HG03439 (cell line): ENCODE data around the gene PRRC2A.
"Not testable (repeated sequence)": the region's sequence is repeated elsewhere in the genome, so short reads cannot be mapped to it uniquely, and the experiment has no call there.

Experiments
- ATAC-seq: cut with Tn5 transposase; IDR thresholded peaks from one replicate; pipeline ENCODE4 v1.9.1; 2021; ENCODE audit warnings: mild to moderate bottlenecking, moderate library complexity; ENCODE audit not compliant: unreplicated experiment

The PRRC2A gene

DNA sequence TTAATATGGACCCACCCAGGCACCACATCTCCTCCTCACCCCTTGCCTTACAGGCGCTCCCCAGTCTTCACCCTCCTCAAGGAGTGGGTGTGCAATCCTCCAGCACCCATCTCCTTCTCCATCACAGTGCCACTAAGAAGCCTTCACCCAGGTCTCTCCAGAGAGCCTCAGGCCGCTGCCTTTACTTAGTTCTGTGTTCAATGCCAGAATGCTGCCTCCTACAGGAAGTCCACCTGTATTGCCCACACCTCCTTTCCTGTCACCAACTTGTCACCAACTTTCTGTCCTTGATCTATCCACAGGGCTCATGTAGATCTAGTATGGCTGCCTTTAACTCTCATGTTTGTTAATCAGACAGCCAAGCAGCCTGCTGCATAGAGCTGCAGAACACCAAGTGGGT is 35.0 kb upstream of the PRRC2A start:
- ATAC-seq, result no peak

GRCh38 chr6:31586008-31586407 is 34.5 kb upstream of the PRRC2A start, which contains the start of gene LST1:
Gene LST1, plus strand, starts transcription at chr6:31586277. Its CDS starts 1,023 bp downstream, at chr6:31587300.
- ATAC-seq, result no peak

GRCh38 chr6:31586599-31587281 is 33.8 kb upstream of the PRRC2A start:
- no peak for ATAC-seq

DNA sequence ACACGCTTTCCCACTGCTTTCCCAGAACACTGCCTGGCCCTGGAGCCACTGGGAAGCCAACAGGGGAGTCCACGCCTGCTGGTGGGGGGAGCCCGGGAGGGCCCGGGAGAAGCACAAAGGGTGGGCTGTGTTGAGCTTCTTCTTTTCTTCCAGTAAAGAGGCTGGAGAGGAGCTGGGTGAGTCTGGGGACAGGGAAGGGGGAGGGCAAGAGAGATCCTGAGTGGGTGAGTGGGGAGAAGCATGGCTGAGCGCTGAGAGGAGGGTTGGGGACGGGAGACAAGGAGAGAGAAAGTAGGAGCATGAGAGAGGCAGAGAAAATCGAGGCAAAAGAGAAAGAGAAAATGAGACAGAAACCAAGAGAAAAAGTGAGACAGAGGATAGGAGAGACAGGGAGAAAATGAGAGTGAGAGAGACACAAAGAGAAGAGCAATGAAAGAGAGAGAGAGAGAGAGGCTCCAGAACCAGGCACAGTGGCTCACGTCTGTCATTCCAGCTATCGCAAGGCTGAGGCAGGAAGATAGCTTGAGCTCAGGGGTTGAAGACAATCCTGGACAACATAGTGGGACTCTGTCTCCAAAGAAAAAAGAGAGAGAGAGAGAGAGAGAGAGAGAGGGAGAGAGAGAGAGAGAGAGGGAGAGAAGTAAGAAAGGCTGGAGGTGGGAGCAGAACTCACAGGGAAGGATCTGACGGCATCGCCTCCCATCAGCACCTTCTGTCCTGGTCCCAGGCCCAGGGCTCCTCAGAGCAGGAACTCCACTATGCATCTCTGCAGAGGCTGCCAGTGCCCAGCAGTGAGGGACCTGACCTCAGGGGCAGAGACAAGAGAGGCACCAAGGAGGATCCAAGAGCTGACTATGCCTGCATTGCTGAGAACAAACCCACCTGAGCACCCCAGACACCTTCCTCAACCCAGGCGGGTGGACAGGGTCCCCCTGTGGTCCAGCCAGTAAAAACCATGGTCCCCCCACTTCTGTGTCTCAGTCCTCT is 32.4 kb upstream of the PRRC2A start:
- no peak for ATAC-seq

DNA sequence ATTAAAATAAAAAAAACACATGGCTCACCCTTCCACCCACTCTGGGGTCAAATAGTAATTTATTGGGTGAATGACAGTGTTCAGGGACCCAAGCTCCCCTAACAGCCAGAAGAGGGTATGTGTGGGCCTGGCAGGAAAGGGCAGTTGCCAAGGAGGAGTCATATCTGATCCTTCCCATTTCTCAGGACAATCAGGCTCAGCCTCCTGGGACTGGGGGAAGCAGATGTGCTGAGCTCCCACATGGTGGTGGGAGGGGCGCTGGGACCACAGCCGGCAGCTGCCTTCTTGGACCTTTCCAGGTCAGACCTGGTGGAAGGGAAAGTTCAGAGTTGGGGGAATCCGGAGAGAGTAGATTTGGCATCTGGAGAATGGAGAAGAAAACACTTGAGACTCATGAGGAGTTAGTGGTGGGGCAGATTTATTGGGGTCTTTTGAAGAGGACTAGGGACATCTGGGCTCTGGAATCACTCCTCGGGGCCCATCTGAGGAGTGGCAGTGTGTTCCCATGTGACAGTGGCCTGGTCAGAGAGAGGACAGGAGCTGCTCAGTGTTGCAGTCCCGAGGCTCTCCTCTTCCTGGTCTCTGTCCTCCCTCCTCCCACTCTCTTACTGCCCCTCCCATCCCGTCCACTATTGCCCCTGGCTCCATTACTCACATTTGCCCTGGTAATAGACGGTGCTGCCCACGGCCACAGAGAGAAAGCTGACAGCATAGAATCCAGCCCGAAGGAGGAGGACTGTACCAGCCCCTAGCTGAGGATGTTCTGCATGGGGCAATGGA is 31.5 kb upstream of the PRRC2A start:
- no peak for ATAC-seq

DNA sequence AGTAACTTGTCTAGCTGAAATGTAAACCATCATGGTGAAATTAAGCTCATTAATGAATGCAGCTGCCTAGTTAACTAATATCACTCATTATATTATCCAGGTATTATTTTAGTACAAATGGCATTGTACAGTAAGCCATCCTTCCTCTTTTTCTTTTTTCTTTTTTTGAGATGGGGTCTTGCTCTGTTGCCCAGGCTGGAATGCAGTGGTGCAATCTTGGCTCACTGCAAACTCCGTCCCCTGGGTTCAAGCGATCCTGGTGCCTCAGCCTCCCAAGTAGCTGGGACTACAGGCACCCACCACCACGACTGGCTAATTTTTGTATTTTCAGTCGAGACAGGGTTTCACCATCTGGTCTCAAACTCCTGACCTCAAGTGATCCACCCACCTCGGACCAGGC is 29.8 kb upstream of the PRRC2A start:
- not testable (repeated sequence) for ATAC-seq

GRCh38 chr6:31592396-31592771 is 28.1 kb upstream of the PRRC2A start:
- no peak for ATAC-seq

DNA sequence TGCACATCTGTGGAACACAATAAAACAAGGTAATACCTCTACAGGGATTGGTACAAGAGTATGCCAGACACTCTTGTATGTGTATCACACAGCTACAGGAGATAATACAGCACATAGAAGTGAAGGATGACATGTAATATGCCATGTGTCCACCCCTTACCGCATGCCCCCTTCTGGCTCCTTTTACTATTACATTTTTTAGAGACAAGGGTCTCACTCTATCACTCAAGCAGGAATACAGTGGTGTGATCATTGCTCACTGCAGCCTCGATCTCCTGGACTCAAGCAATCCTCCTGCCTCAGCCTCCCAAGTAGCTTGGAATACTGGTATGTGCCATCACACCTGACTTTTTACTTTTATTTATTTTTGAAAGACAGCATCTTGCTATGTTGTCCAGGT is 23.5 kb upstream of the PRRC2A start:
- no peak for ATAC-seq

DNA sequence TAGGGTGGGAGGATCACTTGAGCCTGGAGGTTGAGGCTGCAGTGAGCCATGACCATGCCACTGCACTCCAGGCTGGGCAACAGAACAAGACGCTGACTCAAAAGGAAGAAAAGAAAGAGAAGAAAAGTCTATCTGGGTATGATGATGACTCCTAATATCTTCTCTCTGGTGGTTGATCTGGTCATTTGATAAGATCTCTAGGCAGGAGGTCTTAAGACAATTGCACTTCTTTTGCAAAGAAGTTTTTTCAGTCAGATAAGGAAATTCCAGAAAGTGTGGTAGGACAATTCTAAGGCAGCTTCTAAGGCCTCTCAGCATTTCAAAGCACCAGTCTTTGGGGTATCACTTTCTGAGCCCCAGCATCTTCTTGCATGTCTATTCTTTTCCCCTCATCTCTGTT is 13.2 kb upstream of the PRRC2A start:
- ATAC-seq, result no peak

DNA sequence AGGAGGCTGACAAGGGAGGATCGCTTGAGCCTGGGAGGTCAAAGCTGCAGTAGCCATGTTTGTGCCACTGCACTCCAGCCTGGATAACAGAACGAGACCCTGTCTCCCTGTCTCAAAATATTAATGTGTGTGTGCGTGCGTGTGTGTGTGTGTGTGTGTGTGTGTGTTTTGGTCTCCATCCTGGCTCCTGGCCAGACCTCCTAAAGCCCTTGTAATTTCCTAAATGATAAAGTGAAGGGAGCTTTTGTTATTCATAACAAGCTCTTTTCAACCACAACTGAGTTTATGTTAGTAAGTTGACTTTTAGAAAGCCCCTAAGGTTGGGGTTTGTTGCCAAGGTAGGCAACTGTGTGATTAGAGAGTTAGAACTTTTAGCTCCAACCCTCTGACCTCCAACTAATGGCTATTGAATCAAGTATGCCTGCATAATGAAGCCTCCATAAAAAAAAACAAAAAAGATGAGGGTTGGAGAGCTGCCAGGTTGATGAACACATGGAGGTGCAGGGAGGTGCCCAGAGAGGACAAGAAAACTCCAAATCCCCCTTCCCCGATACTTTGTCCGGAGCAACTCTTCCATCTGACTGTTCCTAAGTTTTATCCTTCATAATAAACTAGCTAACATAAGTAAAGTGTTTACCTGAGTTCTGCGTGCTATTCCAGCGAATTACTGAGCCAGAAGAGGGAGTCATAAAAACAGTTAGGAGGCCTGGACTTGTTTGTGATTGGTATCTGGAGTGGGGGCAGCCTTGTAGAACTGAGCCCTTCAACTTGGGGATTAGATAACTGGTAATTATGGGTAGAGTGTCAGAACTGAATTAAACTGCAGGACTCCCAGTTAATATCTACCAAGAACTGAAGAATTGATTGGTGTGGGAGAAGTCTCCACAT is 10.8 kb upstream of the PRRC2A start:
- ATAC-seq, result no peak

DNA sequence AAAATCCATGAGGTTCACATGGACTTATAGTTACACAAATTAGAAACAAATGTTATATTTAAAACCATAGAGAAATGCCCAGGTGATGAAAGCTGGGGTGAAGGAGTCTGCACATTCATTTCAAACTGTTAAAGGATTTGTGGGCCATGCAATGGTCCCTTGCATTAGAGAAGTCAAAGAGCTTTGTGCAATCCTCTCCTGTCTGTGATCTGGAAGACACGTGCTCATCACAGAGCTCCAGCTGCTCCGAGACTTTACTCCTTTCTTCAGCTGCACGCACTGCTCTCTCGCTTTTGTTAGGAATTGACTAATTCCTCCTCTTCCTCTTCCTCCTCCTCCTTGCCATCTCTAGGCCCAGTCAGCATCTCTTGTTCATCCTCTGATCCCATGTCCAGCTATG is 9.5 kb upstream of the PRRC2A start:
- no peak for ATAC-seq

DNA sequence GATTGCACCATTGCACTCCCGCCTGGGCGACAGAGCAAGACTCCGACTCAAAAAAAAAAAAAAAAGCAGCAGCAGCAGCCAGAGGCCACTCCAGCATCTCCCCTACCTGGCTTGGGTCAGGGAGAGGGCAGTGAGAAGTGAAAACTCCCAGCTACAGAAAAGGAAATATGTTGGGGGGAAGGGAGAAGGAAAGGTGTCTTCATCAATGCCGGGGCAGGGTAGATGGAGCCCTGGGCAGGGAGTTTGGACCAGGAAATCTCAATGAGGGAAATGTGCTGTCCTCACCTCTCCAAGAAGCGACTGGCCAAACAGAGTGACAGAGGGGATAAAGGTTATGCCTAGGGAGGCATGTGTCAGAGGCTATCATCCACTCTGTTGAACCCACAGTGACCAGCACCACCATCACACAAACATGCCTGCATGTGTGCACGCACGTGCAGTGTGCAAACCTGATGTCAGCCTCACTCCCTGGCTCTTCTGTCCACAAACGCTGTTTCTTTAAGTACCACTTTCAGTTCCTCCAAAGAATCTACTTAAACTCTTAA is 6.4 kb upstream of the PRRC2A start:
- no peak for ATAC-seq

DNA sequence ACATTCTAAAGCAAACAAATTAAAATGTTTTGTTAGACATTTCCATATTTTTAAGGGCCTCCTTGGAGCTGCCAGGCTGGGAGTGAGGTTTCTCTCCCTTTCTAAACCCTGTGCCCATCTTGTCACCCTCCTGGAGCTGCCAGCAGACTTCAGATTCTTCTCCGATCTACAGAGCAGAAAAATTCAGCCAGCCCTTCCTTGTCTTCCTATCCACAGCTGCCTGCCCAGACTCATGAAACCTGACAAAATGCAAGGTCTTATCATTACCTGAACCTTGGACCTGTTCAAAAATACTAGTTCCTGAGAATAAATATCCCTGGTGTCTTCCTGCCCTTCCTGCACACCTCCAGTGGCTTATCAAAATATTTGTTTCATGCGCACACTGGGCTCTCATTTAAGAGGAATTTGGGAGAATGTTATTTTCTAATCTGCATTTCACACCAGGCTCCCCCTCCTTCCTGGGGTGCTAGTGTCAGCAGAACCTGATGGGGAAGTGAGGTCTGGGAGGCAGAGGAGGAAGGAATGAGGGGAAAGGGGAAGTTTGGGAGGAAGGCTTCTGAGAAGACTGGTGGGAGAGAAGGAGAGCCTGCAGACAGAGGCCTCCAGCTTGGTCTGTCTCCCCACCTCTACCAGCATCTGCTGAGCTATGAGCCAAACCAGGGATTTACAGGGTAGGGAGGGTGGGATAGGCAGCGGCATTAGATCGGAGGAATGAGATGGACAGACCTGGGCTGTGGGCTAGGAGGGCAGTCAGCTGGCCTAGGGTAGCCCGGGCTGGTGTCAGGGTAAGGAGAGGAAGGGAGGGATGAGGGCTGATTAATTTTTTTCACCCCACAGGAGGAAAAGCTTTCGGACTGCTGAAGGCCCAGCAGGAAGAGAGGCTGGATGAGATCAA is 5.6 kb upstream of the PRRC2A start, which contains the start of gene AIF1:
TSS of gene AIF1 (plus strand) at position 551 of the 895 bp plus-strand sequence. CDS start at position 647, 96 bp downstream.
- ATAC-seq, result no peak

- ATAC-seq, result no peak
Observed at GRCh38 chr6:31615748-31616147, 4.8 kb upstream of the PRRC2A start.

DNA sequence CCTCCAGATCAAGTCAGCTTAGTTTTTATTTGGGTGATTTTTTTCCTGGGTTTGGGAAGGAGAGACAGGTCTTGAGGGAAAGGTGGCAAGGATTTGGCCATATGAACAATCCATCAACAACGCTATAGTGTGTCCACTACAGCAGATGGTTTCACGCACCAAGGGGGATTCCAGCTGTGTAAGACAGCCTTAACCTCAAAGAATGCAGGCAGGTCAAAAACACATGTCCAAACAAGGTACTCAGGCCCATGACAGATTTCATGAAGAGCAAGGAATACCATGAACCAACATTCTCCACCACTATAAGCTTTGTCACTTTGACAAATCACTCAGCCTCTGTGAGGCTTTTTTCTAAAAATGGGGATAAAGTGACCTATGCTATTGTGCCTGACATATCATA is 3.5 kb upstream of the PRRC2A start:
- no peak for ATAC-seq

- peak; percentile 86 for ATAC-seq
Observed at GRCh38 chr6:31619805-31620585, 520 bp upstream of the PRRC2A start.

- ATAC-seq, result no peak
Observed at GRCh38 chr6:31621320-31621939, 915 bp downstream of the PRRC2A start.

DNA sequence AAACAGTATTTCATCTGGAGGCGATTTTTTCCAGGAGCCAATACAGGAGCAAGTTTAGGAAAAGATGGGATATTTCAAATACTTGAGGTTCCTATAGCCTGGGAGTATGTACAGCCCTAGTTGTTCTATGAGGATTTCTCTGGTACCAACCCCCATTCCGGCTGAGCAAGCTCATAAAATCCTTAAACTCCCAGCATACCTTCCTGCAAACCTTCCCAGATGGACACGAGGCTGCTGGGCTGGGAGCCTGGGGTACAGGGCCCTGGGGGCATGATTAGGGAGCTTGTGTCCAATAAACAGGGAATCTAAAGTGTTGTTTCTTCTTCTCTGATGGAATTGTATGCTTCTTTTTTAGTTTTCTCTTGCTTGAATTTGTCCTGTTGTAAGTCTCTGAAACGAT is 1.5 kb downstream of the PRRC2A start:
- ATAC-seq, result no peak
